HEK293 (cell line): ENCODE data around the gene NREP.

ENCODE experiments used
- FEZF1 ChIP-seq: fragments of 450-650 bp; formaldehyde crosslinking; IDR thresholded peaks from 2 replicates; pipeline ENCODE4 v1.5.1; 2016; ENCODE audit warnings: missing biosample characterization, missing genetic modification characterization
- HOXC10 ChIP-seq: sonication (generic); formaldehyde crosslinking; IDR thresholded peaks from 2 replicates; pipeline ENCODE4 v1.8.1; 2023; ENCODE audit warnings: mild to moderate bottlenecking, missing genetic modification reagents
- ZBTB20 ChIP-seq: fragments of 450-650 bp; formaldehyde crosslinking; IDR thresholded peaks from 2 replicates; pipeline ENCODE4 v1.5.1; 2016; ENCODE audit warnings: missing biosample characterization, missing genetic modification characterization
- ZBTB48 ChIP-seq: fragments of 450-650 bp; formaldehyde crosslinking; IDR thresholded peaks from 2 replicates; pipeline ENCODE4 v1.5.1; 2016; ENCODE audit warnings: missing biosample characterization, missing genetic modification characterization
- ZNF146 ChIP-seq: fragments of 450-650 bp; formaldehyde crosslinking; IDR thresholded peaks from 2 replicates; pipeline ENCODE4 v1.5.1; 2016; ENCODE audit warnings: missing biosample characterization, missing genetic modification characterization
- ZNF16 ChIP-seq: fragments of 450-650 bp; formaldehyde crosslinking; IDR thresholded peaks from 2 replicates; pipeline ENCODE4 v1.5.1; 2016; ENCODE audit warnings: low read depth, missing biosample characterization, missing genetic modification characterization
- ZNF19 ChIP-seq: fragments of 450-650 bp; formaldehyde crosslinking; IDR thresholded peaks from 2 replicates; pipeline ENCODE4; 2016; ENCODE audit warnings: missing biosample characterization, missing genetic modification characterization, low read depth
- ZNF335 ChIP-seq: fragments of 450-650 bp; formaldehyde crosslinking; conservative IDR thresholded peaks from 2 replicates; pipeline ENCODE4 v1.5.1; 2016; ENCODE audit warnings: missing biosample characterization, missing genetic modification characterization
- ZNF366 ChIP-seq: fragments of 450-650 bp; formaldehyde crosslinking; conservative IDR thresholded peaks from 2 replicates; pipeline ENCODE4 v1.5.1; 2016; ENCODE audit warnings: missing biosample characterization, missing genetic modification characterization
- ZNF404 ChIP-seq: fragments of 450-650 bp; formaldehyde crosslinking; IDR thresholded peaks from 2 replicates; pipeline ENCODE4 v1.5.1; 2017; ENCODE audit warnings: missing biosample characterization, missing genetic modification characterization
- ZNF510 ChIP-seq: fragments of 450-650 bp; formaldehyde crosslinking; IDR thresholded peaks from 2 replicates; pipeline ENCODE4 v1.5.1; 2018; ENCODE audit warnings: mild to moderate bottlenecking, missing genetic modification characterization, missing biosample characterization; ENCODE audit not compliant: insufficient replicate concordance
- ZNF747 ChIP-seq: fragments of 450-650 bp; formaldehyde crosslinking; IDR thresholded peaks from 2 replicates; pipeline ENCODE4 v1.5.1; 2016; ENCODE audit warnings: missing biosample characterization, missing genetic modification characterization
- ZNF843 ChIP-seq: fragments of 450-650 bp; formaldehyde crosslinking; IDR thresholded peaks from 2 replicates; pipeline ENCODE4 v1.5.1; 2016; ENCODE audit warnings: missing biosample characterization, missing genetic modification characterization
- ZXDB ChIP-seq: fragments of 450-650 bp; formaldehyde crosslinking; IDR thresholded peaks from 2 replicates; pipeline ENCODE4 v1.5.1; 2016; ENCODE audit warnings: missing biosample characterization, missing genetic modification characterization
- TF ChIP-seq, protein P1 (sequence below): fragments of 450-650 bp; formaldehyde crosslinking; IDR thresholded peaks from 2 replicates; pipeline ENCODE4 v1.5.1; 2016; ENCODE audit warnings: missing biosample characterization, missing genetic modification characterization
- TF ChIP-seq, protein P2 (sequence below): fragments of 450-650 bp; formaldehyde crosslinking; IDR thresholded peaks from 2 replicates; pipeline ENCODE4; 2016; ENCODE audit warnings: missing biosample characterization, missing genetic modification characterization
- TF ChIP-seq, protein P3 (sequence below): fragments of 450-650 bp; IDR thresholded peaks from 2 replicates; pipeline ENCODE4 v1.5.1; 2018; ENCODE audit warnings: missing biosample characterization, missing genetic modification characterization
- TF ChIP-seq, protein P4 (sequence below): fragments of 450-650 bp; formaldehyde crosslinking; IDR thresholded peaks from 2 replicates; pipeline ENCODE4 v1.5.1; 2017; ENCODE audit warnings: missing biosample characterization, missing genetic modification characterization
- TF ChIP-seq, protein P5 (sequence below): fragments of 450-650 bp; formaldehyde crosslinking; IDR thresholded peaks from 2 replicates; pipeline ENCODE4 v1.5.1; 2016; ENCODE audit warnings: missing biosample characterization, missing genetic modification characterization

NREP gene

DNA sequence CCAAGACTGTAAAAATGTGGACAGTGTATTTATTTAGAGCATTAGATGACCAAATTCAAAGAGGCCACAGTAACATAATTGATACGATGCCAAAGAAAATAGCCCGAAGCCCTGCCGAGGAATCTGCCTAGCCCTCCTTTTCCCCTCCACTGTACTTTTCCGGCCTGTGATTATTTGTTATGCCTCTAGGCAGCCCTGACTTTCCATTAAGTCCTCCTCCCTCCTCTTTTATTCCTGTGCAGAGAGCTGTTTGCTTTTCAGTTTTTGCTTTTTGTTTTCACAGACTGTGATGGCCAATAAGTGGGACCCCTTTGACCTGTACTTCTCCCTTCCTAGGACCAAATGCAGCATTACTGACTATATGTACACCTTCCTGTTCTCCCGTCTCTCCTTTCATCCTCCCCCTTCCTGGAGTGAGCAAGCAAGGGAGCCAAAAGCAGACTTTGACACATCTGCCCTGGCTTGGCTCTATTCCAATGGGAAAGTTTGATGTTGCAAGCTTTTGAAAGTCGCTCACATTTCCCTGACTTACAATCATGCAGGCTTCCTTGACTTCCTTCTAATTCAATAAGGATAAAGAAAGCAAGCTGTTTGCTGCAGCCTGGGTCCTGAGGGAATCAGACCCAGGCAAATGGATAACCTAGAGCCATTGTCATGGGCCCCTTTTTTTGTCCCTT, 76.1 kb downstream of the NREP start (continued):
- TF ChIP-seq, protein P1, sequence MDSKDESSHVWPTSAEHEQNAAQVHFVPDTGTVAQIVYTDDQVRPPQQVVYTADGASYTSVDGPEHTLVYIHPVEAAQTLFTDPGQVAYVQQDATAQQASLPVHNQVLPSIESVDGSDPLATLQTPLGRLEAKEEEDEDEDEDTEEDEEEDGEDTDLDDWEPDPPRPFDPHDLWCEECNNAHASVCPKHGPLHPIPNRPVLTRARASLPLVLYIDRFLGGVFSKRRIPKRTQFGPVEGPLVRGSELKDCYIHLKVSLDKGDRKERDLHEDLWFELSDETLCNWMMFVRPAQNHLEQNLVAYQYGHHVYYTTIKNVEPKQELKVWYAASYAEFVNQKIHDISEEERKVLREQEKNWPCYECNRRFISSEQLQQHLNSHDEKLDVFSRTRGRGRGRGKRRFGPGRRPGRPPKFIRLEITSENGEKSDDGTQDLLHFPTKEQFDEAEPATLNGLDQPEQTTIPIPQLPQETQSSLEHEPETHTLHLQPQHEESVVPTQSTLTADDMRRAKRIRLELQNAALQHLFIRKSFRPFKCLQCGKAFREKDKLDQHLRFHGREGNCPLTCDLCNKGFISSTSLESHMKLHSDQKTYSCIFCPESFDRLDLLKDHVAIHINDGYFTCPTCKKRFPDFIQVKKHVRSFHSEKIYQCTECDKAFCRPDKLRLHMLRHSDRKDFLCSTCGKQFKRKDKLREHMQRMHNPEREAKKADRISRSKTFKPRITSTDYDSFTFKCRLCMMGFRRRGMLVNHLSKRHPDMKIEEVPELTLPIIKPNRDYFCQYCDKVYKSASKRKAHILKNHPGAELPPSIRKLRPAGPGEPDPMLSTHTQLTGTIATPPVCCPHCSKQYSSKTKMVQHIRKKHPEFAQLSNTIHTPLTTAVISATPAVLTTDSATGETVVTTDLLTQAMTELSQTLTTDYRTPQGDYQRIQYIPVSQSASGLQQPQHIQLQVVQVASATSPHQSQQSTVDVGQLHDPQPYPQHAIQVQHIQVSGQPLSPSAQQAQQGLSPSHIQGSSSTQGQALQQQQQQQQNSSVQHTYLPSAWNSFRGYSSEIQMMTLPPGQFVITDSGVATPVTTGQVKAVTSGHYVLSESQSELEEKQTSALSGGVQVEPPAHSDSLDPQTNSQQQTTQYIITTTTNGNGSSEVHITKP (tag by site-specific recombination), result peak; percentile 50
- TF ChIP-seq HOXC10 (no peak), ZNF19 (tag by site-specific recombination) (no peak), ZNF146 (tag by site-specific recombination) (no peak), FEZF1 (tag by site-specific recombination) (peak; percentile 76), ZNF366 (peak; percentile 66), ZNF747 (tag by site-specific recombination) (no peak), ZNF16 (tag by site-specific recombination) (no peak), ZNF510 (tag by site-specific recombination) (no peak), ZNF335 (tag by site-specific recombination) (no peak; the same call in none of the 2 replicates), ZBTB48 (tag by site-specific recombination) (peak; percentile 52; the same call in 1 of the 2 replicates), ZXDB (tag by site-specific recombination) (peak; percentile 40; the same call in 1 of the 2 replicates), ZNF843 (no peak), ZBTB20 (tag by site-specific recombination) (peak; percentile 78), ZNF404 (tag by site-specific recombination) (no peak)
- TF ChIP-seq, protein P2, sequence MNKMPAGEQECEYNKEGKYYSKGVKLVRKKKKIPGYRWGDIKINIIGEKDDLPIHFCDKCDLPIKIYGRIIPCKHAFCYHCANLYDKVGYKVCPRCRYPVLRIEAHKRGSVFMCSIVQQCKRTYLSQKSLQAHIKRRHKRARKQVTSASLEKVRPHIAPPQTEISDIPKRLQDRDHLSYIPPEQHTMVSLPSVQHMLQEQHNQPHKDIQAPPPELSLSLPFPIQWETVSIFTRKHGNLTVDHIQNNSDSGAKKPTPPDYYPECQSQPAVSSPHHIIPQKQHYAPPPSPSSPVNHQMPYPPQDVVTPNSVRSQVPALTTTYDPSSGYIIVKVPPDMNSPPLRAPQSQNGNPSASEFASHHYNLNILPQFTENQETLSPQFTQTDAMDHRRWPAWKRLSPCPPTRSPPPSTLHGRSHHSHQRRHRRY, result no peak
- TF ChIP-seq, protein P3, sequence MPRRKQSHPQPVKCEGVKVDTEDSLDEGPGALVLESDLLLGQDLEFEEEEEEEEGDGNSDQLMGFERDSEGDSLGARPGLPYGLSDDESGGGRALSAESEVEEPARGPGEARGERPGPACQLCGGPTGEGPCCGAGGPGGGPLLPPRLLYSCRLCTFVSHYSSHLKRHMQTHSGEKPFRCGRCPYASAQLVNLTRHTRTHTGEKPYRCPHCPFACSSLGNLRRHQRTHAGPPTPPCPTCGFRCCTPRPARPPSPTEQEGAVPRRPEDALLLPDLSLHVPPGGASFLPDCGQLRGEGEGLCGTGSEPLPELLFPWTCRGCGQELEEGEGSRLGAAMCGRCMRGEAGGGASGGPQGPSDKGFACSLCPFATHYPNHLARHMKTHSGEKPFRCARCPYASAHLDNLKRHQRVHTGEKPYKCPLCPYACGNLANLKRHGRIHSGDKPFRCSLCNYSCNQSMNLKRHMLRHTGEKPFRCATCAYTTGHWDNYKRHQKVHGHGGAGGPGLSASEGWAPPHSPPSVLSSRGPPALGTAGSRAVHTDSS (tag by site-specific recombination), result no peak
- TF ChIP-seq, protein P4, sequence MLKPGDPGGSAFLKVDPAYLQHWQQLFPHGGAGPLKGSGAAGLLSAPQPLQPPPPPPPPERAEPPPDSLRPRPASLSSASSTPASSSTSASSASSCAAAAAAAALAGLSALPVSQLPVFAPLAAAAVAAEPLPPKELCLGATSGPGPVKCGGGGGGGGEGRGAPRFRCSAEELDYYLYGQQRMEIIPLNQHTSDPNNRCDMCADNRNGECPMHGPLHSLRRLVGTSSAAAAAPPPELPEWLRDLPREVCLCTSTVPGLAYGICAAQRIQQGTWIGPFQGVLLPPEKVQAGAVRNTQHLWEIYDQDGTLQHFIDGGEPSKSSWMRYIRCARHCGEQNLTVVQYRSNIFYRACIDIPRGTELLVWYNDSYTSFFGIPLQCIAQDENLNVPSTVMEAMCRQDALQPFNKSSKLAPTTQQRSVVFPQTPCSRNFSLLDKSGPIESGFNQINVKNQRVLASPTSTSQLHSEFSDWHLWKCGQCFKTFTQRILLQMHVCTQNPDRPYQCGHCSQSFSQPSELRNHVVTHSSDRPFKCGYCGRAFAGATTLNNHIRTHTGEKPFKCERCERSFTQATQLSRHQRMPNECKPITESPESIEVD (tag by site-specific recombination), result 0 out of 2 replicates have a peak, but pooled peaks have one; percentile 28
- TF ChIP-seq, protein P5, sequence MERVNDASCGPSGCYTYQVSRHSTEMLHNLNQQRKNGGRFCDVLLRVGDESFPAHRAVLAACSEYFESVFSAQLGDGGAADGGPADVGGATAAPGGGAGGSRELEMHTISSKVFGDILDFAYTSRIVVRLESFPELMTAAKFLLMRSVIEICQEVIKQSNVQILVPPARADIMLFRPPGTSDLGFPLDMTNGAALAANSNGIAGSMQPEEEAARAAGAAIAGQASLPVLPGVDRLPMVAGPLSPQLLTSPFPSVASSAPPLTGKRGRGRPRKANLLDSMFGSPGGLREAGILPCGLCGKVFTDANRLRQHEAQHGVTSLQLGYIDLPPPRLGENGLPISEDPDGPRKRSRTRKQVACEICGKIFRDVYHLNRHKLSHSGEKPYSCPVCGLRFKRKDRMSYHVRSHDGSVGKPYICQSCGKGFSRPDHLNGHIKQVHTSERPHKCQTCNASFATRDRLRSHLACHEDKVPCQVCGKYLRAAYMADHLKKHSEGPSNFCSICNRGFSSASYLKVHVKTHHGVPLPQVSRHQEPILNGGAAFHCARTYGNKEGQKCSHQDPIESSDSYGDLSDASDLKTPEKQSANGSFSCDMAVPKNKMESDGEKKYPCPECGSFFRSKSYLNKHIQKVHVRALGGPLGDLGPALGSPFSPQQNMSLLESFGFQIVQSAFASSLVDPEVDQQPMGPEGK (tag by site-specific recombination), result 0 out of 2 replicates have a peak, but pooled peaks have one; percentile 42
